ENCODE results near the gene NDUFA13.

The NDUFA13 gene

DNA sequence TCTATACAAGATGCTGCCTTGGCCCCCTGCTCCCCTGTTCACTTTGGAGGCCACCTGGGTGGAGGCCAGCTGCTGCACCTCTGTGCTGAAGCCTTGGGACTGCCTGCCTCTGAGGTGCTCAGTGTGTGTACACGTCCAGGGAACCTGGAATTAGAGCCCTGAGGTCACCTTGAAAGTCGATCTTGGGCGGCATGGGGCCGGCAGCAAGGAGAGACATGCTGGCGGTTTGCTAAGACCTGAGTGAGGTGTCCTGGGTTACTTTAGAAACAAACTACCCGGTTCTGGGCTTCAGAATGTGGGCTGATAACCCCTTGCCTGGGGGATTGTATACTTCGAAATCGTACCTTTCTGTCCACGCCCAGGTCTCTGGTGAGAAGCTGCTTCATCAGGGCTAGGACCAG lies 26.2 kb upstream of the NDUFA13 start:
- DNase-seq (ENCODE audit: low spot score) = no peak

DNA sequence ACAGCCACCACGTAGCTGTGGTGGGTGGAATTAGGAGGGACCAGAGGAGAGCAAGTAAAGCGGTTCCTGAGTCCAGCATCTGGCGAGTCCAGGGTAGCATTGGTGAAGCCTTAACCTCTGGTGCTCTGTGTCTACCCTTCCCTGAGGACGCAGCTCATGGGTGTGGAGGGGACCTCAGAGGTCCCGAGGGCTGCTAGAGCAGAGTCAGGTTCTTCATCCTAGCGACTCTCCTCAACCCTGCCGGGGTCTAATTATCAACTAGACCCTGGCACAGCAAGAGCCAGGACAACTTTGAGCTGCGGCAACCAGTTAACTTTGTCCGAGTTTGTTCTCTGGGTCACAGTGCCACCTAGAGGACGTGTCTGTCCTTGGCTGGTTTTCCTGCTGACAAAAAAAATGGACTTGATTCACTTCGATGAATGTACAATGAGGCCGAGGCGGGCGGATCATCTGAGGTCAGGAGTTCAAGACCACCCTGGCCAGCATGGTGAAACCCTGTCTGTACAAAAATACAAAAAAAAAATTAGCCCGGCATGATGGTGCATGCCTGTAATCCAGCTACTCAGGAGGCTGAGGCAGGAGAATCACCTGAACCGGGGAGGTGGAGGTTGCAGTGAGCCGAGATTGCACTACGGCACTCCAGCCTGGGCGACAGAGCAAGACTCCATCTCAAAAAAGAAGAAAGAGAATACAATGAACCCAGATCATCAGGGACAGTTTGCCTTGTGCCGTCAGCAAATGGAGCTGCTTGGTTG lies 25.6 kb upstream of the NDUFA13 start:
- peak; percentile 81 for DNase-seq (ENCODE audit: low spot score)

DNA sequence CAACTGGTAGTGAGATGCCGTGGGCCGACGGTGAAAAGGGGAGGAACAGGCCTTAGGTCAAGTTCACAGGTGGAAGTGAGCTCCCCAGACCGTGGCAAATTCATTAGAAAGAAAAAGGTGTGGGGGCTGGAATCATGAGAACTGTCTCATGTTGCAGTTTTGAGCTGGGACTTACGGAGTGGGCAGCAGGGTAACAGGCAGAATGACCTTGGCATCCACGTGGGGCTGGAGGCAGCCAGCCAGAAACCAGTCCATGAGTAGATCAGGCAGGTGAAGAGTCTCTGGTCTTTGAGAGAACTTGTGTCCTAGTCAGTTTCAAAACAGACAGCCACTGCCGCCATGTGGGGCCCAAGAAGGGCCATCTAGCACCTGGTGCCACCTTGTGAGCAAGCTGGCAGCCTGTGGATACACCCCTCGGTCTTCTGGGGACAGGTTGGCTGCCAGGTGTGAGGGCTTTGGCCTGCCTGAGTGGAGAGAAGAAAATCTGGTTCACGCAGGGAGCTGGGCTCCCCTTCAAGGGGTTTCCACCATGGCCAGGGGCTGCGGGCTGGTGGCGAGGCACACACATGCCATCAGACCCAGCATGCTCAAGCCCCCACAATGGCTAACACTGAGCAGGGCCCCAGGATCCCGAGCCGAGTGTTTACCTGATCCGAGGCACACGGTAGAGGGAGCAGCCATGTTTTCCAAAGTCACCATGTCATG lies 24.6 kb upstream of the NDUFA13 start:
- DNase-seq (ENCODE audit: low spot score) = no peak

DNA sequence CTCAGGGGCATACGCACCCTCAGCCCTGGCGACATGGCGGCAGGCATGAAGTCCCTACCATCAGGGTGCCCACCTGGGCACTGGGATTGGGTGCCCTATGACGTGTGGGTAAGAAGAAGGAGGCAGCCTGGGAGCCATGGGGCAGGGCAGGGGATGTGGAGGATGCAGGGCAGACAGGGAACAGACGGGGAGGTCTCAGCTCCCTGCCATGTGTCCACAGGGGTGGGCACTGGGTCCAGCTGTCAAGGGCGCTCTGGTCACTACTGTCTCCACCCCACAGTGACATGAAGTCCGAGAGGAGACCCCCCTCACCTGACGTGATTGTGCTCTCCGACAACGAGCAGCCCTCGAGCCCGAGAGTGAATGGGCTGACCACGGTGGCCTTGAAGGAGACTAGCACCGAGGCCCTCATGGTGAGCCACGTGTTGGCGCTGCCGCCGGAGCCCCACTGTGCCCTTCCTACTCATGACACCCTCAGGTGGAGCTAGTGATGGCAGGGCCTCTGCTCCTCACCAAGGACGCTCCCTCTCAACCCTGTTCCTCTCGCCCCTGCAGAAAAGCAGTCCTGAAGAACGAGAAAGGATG lies 23.9 kb upstream of the NDUFA13 start:
- DNase-seq (ENCODE audit: low spot score) = no peak

DNA sequence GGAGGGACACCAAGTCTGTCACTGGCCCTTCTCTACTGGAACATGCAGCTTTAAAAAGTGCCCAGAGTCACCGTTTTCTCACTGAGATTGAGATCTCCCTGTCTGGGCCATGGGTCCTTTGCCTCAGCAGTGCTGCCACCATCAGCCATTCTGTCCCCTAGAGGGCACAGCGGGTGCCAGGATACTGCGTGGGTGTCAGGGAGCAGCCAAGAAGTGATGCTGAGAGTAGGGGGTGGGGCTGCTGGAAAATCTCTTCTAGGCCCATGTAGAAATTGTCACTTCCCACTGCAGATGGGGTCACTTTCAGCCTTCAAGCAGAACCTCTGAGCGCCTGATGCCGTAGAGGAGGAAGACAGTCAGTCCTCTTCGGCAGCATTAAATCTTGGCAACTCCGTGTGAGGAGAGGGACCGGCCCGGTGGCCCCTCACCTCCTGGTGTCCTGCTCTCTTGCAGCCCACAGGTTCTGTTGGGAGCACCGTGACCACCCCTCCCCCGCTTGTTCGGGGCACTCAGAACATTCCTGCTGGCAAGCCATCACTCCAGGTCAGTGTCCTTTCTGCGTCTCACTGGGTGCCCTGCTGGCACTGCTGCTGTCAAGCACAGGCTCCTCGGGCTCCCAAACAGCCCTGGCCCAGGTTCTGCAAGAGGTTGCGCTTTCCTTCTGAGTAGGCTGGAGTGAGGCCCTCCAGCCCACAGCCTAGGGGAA lies 22.0 kb upstream of the NDUFA13 start:
- no peak for DNase-seq (ENCODE audit: low spot score)

DNA sequence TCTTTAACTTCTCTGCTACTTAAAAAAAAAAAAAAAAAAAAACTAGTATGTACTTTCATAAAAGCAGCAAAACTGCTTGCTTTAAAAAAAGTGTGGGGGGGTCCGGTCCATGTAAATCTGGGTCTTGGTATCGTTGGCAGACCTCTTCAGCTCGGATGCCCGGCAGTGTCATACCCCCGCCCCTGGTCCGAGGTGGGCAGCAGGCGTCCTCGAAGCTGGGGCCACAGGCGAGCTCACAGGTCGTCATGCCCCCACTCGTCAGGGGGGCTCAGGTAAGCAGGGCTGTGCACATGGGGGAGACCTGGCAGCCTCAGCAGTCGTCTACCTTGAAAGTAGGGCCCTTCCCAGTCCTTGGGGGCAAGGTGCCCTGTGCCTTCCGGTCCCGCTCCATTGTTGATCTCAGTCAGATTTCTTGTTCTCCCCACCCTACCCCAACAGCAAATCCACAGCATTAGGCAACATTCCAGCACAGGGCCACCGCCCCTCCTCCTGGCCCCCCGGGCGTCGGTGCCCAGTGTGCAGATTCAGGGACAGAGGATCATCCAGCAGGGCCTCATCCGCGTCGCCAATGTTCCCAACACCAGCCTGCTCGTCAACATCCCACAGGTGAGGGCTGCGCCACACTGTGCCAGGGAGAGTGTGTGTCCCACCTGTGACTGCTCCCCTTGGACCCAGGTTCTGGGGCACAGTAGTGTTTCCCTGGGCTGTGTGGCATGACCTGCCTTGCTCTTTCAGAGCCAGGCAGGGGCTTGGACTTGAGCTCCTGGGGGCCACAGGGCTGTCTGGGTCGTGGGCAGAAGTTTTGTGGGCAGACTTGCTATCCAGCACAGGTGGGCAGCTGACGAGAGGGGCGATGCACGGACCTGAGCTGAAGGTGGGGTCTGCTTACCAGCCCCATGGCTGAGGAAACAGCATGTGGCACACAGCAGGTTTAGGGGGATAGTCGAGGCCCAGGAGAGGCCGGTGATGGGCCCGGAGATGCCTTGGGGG lies 20.1 kb upstream of the NDUFA13 start:
- no peak for DNase-seq (ENCODE audit: low spot score)

DNA sequence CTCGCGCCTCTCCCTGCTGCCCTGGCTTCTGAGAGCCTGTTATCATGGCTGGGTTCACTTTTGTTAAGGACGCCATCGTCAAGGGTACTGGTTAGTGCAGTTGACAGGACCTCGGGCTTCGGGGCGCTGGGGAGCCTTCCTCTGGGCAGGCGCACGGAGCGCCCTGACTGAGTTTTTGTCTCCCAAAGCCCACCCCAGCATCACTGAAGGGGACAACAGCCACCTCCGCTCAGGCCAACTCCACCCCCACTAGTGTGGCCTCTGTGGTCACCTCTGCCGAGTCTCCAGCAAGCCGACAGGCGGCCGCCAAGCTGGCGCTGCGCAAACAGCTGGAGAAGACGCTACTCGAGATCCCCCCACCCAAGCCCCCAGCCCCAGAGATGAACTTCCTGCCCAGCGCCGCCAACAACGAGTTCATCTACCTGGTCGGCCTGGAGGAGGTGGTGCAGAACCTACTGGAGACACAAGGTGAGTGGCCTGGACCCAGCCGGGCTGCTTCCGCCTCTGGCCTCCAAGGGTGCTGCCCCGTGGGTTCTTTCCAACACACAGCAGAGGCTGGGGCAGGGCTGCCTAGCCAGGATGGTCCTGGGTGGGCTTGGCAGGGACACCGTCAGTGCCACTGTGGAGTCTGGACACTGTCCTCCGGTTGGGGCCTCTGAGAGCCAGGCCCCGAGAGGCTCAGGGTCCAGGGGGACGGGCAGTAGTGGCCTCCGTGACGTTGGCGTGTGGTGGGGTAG lies 17.6 kb upstream of the NDUFA13 start:
- no peak for DNase-seq (ENCODE audit: low spot score)

DNA sequence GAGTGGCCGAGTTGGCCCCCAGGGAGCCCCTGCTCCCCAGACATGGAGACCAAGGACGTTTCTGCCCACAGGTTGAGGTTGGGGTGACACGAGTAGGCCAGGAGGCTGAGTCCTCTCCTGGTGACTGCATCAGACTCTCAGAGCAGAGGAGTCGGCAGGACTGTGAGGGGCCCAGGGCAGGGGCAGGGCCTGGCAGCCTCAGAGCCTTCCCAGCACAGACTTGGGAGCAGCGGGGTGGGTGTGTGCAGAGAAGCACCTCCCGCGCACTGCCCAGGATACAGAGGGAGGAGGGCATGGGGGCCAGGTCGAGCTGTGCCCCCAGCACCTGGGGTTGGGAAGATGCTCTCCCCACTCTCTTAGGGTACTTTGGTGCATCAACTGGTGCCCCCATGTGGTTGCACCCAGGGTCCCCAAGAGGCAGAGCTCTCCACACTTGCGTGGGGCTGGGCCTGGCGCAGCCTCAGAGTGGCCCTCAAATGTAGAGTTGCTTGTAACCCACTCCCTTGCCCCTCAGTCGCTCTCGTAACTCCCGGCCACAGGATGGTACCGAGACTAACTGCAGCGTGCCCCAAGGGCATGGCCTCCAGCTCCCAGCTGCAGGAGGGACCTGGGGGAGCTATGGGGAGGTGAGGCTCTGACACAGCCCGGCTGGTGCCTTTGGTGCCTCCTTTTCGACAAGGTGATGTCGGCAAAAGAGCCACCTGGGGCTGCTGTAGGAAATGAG lies 16.6 kb upstream of the NDUFA13 start:
- DNase-seq (ENCODE audit: low spot score) = no peak

DNA sequence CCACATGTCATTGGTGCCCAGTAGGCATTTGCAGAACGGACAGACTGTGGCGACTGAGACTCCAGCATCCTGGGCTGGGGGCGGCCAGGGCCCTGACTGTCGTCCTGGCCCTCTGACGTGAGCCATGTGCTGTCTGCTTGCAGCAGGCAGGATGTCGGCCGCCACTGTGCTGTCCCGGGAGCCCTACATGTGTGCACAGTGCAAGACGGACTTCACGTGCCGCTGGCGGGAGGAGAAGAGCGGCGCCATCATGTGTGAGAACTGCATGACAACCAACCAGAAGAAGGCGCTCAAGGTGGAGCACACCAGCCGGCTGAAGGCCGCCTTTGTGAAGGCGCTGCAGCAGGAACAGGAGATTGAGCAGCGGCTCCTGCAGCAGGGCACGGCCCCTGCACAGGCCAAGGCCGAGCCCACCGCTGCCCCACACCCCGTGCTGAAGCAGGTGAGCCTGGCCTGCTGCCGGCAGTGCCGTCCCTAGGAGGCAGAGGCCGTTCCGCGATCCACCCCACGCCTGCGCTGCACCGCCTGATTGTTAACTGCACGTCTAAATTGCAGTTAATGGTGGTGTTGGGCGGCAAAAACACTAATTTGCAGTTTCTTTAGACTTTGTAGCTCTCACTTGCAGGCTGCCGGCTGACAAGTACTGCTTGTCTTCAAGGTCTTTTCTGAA lies 14.9 kb upstream of the NDUFA13 start:
- no peak for DNase-seq (ENCODE audit: low spot score)

DNA sequence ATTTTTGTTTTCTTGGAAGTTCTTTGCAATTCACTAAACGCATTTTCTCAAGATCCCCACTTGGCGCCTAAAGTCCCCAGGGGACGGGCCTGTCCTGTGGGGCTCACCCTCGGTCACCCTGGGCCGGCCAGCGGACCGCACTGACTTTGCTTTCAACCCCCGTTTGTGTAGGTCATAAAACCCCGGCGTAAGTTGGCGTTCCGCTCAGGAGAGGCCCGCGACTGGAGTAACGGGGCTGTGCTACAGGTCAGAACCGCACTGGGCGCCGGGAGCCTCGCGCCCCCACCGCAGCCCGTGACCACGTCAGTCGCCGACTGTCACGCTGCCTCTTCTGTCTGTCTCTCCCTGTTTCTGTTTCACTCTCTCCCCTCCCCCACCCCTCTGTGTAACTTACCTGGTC lies 14.2 kb upstream of the NDUFA13 start:
- DNase-seq (ENCODE audit: low spot score) = no peak

DNA sequence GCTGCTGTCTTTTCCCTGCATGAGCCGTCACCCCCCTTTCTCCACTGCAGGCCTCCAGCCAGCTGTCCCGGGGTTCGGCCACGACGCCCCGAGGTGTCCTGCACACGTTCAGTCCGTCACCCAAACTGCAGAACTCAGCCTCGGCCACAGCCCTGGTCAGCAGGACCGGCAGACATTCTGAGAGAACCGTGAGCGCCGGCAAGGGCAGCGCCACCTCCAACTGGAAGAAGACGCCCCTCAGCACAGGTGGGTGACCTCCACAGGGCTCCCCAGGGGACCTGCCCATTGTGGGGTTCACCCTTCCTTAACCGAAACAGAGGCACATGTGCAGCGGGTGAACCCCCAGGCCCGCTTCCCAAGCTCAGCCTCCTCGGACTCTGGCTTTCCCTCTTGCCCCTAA lies 13.7 kb upstream of the NDUFA13 start:
- no peak for DNase-seq (ENCODE audit: low spot score)

DNA sequence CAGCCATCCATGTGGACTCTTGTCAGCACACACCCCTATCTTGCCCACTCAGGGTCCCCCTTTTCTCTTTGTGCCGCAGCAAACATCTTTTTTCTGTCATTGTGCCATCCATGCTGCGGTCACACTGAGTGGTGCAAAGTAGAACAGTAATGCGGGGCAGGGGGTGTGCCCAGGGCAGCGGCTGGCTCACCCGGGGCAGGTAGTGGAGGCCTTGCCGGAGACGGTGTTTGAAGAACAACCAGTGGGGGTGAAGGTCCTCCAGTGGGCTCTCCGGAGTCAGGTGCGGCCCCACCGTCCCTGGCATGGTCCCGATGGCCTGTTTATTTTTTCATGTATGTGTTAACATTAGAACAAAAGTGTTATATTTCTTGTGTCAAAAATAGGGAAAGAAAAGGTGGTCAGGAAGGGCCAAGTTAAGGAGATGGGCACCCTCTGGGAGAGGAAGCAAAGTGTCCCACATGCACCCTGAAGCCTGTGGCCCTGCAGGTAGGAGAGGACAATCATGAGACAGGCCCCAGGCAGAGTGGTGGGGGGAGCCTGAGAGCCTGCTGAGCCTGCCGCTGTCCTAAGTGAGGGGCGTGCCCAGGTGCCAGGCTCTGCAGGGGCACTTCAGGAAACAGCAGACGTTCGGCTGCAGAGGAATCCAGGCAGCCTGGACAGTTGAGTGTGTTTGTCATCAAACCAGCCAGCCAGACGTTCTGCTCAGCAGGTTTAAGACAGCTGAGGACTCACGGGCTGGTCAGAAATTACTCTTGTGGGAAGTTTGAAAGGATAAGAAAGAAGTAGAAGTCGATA lies 13.0 kb upstream of the NDUFA13 start:
- no peak for DNase-seq (ENCODE audit: low spot score)

DNA sequence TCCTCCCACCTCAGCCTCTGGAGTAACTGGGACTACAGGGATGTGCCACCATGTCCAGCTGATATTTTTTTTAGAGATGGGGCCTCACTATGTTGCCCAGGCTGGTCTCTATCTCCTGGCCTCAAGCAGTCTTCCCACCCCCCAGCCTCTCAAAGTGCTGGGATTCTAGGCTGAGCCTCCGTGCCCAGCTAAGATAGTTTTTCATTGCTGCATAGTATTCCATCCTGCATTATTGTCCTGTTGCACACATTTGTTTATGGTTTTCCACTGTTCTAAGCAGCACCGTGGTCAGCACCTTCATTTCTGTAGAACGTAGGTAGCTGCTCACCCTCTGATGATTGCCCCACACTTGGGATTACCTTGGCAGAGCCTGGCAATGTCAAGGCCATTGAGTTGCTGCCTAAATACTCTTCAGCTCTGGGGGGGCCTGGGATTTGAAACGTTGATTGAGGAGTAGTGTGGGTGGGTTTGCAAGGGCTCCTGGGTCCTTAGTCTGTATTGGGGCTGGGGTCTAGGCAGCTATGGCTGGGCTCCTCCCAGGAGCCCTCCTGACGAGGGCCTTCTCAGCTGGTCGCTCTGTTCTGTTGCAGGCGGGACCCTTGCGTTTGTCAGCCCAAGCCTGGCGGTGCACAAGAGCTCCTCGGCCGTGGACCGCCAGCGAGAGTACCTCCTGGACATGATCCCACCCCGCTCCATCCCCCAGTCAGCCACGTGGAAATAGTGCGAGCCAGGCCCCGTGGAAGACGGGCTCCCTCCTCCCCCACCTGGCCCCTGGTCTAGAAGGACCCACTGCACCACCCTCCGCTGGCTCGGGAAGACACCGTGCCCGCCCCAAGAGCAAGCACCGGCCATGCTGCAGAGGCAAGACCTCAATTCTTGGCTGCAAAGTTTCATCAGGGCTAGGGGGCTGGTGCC lies 11.0 kb upstream of the NDUFA13 start:
- no peak for DNase-seq (ENCODE audit: low spot score)

DNA sequence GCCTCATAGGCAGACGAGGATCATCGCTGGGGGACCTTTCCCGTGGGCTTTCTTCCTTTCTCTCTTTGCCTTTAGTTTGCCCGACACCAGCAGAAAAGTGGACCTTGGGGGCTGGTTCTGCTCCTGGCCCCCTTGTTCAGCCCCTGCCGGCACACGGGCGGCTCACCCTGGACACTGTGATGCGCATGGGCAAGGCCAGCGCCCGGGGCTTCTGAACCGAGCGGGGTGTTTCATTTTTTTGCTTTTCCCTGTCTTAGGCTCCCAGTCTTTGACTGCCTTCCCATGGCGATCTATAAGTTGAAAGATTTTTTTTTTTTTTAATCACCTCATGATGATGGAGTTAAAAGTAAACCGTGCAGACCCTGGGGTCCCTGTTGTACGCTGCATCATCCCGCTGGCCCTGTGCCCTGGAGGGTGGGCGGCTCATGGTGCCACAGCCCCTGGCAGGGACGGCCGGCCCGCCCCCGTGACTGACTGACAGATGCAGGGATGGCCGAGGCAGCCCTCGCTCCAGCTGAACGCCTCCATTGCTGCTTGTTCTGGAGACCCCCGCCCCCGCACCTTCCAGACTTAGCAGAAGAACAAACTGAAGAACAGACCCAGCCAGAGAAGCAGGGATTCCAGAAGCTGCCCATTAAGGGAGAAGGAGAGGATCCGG lies 10.2 kb upstream of the NDUFA13 start:
- no peak for DNase-seq (ENCODE audit: low spot score)

DNA sequence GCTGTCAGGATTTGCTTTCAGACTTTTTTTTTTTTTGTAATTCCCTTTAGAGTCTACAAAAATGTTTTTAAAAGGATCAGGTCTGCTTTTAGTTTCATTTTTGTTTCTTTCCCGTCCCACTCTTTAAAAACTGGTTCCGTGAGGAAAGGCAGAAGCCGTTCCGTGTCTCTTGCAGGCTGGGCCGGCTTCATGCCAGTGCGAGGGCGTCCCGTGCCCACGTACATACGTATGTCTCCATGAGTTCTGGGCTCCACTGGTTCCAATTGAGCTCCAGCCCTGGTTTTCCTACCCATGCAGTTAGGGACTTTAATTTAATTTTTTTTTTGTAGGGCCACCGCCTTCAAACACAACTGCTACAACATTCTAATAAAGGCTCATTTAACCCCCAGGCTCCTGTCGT lies 9.4 kb upstream of the NDUFA13 start:
- no peak for DNase-seq (ENCODE audit: low spot score)

DNA sequence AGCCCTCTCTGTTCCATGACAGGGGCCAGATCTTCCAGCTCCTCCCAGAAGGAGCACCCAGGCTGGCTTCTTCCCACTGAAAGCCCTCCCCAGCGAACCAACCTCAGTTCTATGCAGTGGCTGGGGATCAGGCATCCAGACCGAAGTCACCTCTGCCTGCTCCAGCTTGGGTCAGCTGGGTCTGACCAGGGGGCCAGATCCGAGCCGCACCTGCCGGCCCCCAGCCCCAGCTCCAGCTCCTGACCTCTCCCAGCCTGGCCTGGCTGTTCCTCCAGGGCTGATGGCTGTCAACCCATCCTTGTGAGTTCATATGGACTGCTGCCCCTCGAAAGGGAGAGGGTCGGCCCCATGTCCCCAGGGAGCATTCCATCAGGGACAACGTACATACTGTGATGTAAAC lies 8.7 kb upstream of the NDUFA13 start:
- no peak for DNase-seq (ENCODE audit: low spot score)

DNA sequence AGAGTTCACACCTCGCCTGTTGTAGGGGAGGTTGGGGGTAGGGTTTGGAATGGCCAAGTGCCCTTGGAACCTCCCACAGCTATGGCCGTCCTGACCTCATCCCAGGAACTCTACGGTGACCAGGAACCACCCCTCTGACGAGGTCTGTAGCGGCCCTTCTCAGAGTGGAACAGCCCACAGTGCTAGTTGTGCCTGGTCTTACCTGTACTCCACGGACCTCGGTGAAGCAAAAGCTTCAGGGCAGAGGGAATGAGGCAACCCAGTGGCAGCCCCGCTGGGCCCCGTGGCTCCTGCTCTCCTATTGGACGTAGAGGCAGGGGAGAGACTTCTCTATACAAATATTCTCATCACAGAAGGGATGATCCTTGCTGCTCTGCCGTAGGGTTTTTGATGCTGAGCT lies 7.8 kb upstream of the NDUFA13 start:
- no peak for DNase-seq (ENCODE audit: low spot score)

Data from kidney capillary endothelial cell (primary cell).